Measurements from ENCODE around the gene VCX3A. TPM values are rescaled to one million over a fixed set of nuclear protein-coding genes. Genes with fewer than 3 reads are reported as not detected.
A peak's percentile ranks its signal among the peaks of the same experiment; 100 is the strongest.
"Not testable (repeated sequence)": the region's sequence is repeated elsewhere in the genome, so short reads cannot be mapped to it uniquely, and the experiment has no call there.

VCX3A gene
- not detected for total RNA-seq

DNA sequence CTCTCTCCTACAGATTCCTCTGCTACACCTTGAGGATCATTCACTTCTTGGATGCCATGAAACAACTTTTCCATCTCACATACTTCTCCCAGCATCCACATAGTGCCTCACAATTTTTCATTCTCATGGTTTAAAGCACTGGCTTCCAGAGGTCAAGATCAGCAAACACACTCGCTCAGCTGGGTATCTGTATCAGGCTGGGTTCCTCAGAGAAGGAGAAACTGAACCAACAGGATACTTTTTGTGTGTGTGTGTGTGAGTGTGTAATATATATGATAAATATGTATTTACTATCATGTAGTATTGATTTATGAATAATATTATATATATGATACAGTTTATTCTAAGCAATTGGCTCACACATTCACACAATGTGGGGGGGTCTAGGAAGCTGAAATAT is at the start of gene VCX3A:
VCX3A (minus strand) TSS at position 101 of the 400 bp plus-strand sequence. CDS start 621 bp downstream, outside the sequence.
- not testable (repeated sequence) for DNase-seq (ENCODE audit: low read depth in 2 of 3, low spot score in 2 of 3)

GRCh38 chrX:6574762-6575161 is 39.8 kb upstream of the VCX3A start:
- DNase-seq (ENCODE audit: low read depth in 2 of 3, low spot score in 2 of 3), result peak in 1 of 3 donors; percentile 0

DNA sequence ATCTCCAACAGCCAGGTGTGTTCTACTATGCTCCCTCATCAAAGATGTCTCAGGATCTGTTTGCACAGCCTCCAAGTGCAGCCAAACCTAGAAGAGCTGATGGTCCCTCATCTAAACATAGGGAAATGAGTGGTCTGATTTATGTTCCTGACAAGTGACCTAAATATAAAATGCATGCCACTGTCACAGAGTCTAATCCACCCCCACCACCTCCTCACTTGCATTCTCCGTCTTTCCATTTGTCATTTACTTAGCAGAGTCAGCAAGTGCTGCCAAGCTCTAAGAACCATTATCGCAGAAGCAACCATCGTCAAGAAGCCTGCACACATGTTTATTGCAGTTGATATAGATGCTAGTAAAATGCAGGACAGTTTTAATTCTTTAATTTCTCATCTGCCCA is 33.1 kb upstream of the VCX3A start:
- no peak for DNase-seq (ENCODE audit: low read depth in 2 of 3, low spot score in 2 of 3)

DNA sequence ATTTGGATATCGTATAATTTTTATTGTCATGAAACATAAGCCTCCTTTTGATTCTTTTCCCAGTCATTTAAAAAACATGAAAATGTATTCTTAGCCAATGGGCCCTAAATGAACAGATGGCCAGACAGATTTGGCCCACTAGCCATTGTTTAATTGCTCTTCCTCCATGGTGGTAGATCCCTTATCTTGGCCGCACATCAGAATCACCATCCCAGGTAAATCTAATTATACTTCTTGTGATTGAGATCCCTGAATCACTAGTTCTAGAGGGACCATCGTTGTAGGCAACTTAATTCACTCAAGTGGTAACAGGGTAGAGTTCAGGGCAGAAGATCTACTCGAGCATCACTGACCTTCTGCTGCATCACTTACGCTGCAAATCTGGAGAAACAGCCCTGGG is 24.1 kb upstream of the VCX3A start:
- DNase-seq (ENCODE audit: low read depth in 2 of 3, low spot score in 2 of 3), result no peak

GRCh38 chrX:6557690-6558089 is 22.8 kb upstream of the VCX3A start:
- no peak for DNase-seq (ENCODE audit: low read depth in 2 of 3, low spot score in 2 of 3)

DNA sequence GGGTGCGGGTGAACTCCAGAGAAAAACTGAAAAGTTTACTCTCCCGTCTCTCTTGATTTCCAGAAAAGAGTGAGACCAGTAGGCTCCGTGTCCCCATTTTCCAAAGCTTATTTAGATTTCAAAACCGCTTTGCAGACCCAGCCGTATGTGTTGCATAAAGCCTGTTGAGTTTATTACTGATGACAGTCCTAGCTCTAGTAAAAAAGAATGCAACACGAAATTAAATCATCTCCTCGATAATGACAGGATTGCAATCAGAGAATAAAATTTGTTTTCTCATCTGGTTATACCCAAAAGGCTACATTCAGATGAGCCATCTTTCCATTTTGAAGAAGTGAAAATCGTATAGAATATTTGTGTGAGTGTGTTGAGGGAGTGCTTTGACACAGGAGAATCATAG is 16.1 kb upstream of the VCX3A start:
- no peak for DNase-seq (ENCODE audit: low read depth in 2 of 3, low spot score in 2 of 3)

DNA sequence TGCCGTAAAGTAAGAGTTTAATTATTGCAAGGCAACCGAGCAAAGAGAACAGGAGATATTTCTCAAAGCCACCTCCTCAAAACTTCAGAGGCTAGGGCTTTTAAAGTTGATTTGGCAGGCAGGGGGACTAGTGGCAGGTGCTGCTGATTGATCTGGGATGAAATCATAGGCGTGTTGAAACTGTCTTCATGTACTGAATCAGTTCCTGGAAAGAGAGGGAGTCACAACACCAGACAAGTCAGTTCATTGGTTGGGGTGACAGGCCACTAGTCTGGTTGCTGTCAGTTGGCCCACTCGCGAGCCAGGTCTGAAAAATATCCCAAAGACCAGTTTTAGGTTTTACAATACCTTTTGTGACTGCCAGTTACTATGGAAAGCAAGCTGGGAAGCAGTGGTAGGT is 10.8 kb upstream of the VCX3A start:
- DNase-seq (ENCODE audit: low read depth in 2 of 3, low spot score in 2 of 3), result no peak

DNA sequence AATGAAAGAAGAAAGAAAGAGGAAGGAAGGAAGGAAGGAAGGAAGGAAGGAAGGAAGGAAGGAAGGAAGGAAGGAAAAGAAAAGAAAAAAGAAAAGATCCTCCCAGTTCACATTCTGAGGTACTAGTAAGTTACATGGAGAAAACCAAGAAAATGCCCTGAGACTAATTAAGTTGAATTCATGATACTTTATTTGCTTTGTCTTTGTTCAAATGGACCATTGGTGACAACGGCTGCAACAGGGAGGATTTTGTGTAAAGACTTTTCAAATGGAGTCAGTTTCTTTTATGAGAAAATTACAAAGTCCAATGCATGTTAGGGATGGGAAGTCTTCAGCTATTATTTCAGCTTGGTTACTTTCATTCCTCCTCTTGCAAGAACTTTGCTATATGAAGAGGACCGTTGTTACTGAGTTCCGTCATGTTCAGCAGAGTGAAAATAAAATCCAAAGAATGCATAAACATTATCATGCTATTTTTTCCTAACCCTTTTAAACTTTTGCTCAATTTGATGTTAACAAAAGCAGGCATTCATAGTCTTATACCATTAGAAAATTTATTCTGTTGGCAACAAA is 8.3 kb downstream of the VCX3A start:
- no peak for DNase-seq (ENCODE audit: low read depth in 2 of 3, low spot score in 2 of 3)

GRCh38 chrX:6517376-6517775 is 17.5 kb downstream of the VCX3A start:
- DNase-seq (ENCODE audit: low read depth in 2 of 3, low spot score in 2 of 3), result no peak

DNA sequence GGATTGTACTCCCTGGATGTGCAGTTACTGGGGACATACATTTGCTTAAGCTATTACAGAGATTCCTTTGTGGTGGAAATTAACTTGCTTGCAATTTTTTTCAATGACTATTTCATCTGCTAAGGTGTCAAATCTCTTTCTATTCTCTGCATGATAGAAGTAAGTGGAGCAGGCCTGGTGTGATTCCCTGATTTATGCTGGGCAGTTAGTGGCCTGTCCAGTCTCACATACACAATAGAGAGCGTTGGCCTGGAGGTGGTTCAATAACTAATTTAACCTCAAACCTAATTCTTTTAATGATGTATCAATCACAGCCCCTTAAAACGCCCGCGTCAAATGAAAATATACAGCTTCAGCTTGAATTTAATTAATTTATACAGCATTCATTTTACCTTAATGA is 28.5 kb downstream of the VCX3A start:
- no peak for DNase-seq (ENCODE audit: low read depth in 2 of 3, low spot score in 2 of 3)

DNA sequence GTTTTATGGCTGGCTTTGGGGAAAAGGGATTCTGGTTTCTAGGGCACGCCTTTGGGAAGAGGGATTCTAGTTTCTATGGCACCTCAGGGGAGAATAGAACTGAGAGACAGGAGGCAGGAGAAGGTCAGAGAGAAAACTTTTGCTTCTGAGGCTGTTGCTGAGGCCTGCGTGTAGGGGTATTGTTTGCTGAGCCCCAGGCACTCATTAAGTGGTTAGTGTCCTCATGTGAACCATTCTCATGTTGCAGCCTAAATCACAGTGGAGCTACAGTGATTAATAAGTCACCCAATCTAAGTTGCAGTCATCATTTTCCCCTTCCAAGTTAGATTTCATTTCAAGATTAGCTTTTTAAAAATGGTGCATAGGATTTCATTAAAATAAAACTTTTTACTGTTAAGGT is 29.0 kb downstream of the VCX3A start:
- DNase-seq (ENCODE audit: low read depth in 2 of 3, low spot score in 2 of 3), result no peak

- no peak for DNase-seq (ENCODE audit: low read depth in 2 of 3, low spot score in 2 of 3)
These were observed 34.2 kb downstream of the VCX3A start for GRCh38 chrX:6500719-6501118.

GRCh38 chrX:6498324-6498723 is 36.6 kb downstream of the VCX3A start:
- DNase-seq (ENCODE audit: low read depth in 2 of 3, low spot score in 2 of 3), result no peak
